NCI-H345 treated with DMSO at 0.1 percent for 48 hours (cell line): ENCODE measurements around the gene GTF2IRD1.
"Not testable (repeated sequence)": the region's sequence is repeated elsewhere in the genome, so short reads cannot be mapped to it uniquely, and the experiment has no call there.

Experiments used
- DNase-seq: peaks from one replicate; lab custom pipeline; 2025; ENCODE audit not compliant: unreplicated experiment; lab: John Stamatoyannopoulos, UW

Gene GTF2IRD1

GRCh38 chr7:74545921-74546320, 92.2 kb downstream of the GTF2IRD1 start:
- no peak for DNase-seq

DNA sequence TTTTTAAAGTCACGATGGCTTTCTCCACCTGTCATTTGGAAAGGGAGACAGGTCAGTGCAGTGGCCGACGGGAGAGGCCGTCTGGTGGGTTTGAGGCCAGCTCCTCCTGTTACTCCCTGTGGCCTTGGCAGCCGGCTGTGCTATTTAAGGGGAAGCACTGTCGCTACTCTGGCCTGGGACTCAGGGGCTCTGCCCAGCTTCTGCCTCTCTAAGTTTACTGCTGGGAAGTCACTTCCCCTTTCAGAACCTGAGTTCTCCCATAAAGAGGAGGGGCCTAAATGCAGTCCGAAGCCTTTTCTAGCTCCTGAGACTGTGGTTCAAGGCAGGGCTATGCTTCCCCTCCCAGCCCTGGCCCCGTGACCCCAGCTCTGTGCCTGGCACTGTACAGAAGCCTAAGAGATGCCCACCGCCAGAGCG, 99.9 kb downstream of the GTF2IRD1 start:
- not testable (repeated sequence) for DNase-seq

GRCh38 chr7:74554178-74554577, 100.5 kb downstream of the GTF2IRD1 start:
- DNase-seq = no peak

DNA sequence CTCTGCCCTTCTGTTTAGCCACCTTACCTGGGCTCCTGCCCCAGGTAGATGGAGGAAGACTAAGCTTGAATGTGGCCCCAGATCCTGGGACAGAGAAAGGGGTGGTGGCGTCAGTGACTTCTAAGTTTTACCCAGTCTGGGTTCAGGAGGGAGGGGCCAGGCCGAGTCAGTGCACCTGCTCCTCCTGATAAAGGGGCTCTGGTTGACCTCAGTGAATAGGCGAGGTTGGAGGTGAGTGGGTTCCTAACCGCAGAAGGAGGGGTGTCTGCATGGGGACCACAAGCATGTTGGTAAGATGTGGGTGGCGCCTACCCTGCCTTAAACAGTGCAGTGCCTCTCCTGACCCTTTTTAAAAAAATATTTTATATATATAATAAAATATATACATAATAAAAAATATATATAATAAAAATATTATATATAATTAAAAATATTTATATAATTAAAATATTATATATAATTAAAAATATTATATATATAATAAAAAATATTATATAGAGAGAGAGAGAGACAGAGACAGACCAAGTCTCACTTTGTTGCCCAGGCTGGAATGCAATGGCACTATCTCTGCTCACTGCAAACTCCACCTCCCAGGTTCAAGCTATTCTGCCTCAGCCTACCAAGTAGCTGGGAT, 106.5 kb downstream of the GTF2IRD1 start:
- no peak for DNase-seq

- no peak for DNase-seq
These were observed 108.3 kb downstream of the GTF2IRD1 start for GRCh38 chr7:74561898-74562613.

DNA sequence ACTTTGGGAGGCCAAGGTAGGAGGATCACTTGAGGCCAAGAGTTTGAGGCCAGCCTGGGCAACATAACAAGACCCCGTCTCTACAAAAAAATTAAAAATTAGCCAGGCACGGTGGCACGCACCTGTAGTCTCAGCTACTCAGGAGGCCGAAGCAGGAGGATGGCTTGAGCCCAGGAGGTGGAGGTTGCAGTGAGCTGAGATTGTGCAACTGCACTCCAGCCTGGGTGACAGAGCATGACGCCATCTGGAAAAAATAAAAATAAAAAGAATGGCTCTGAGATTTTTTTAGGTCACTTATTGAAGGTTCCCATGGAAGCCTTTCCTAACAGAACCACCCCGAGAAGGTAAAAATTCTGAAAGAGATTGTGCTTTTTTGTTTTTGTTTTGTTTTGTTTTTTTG, 109.9 kb downstream of the GTF2IRD1 start:
- not testable (repeated sequence) for DNase-seq

DNA sequence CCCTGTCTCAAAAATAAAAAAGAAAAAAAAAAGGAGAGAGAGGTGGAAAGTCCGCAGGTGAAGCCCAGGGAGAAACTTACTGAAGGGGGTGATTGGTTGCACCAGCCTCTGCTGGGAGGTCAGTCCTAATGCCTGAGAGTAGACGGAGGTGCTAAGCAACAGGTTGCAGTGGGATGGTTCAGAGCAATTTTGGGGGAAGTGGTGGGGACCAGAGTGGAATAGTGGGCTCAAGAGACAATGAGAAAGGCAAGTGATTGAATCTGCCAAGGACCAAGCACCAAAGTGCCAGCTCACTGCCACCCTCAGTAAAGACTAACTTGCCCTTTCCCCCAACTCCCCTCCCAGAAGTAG, 113.6 kb downstream of the GTF2IRD1 start:
- DNase-seq = no peak

- no peak for DNase-seq
These were observed 115.0 kb downstream of the GTF2IRD1 start for GRCh38 chr7:74568658-74569057.

- no peak for DNase-seq
These were observed 115.9 kb downstream of the GTF2IRD1 start for GRCh38 chr7:74569501-74570075.

- no peak for DNase-seq
These were observed 116.9 kb downstream of the GTF2IRD1 start for GRCh38 chr7:74570533-74571156.

- no peak for DNase-seq
These were observed 118.7 kb downstream of the GTF2IRD1 start for GRCh38 chr7:74572301-74572979.

- no peak for DNase-seq
These were observed 119.8 kb downstream of the GTF2IRD1 start for GRCh38 chr7:74573512-74573911.

DNA sequence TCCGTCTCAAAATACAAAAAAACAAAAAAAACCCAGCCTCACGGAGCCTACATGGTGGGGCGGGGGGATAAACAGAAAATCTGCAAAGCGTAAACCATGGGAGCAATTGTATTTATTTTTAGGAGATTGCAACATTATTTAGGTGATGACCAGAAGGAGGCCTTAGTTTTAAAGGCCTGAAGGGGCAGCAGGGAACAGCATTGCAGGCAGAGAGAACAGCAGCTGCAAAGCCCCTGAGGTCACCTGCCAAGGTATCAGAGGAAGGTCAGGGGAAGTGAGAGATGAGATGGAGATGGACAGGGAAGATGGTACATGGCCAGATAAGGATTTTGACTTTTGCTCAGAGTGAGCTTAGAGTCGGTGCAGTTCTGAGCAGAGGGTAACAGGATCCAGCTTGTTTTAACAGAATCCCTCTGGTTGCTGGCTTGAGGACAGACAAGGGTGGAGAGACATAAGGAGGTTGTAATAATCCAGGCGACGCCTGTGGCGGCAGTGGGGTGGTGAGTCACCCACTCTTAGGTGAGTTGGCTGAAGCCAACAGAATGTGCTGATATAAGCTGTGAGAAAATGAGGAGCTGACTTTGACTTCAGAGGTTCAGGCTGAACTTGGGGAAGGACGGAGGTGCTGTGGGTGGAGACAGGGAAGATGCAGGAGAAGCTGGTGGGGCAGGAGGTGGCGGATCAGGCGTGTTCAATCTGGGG, 121.5 kb downstream of the GTF2IRD1 start:
- DNase-seq = no peak

GRCh38 chr7:74575811-74576210, 122.1 kb downstream of the GTF2IRD1 start:
- DNase-seq = no peak

GRCh38 chr7:74579800-74580685, 126.3 kb downstream of the GTF2IRD1 start:
- no peak for DNase-seq

DNA sequence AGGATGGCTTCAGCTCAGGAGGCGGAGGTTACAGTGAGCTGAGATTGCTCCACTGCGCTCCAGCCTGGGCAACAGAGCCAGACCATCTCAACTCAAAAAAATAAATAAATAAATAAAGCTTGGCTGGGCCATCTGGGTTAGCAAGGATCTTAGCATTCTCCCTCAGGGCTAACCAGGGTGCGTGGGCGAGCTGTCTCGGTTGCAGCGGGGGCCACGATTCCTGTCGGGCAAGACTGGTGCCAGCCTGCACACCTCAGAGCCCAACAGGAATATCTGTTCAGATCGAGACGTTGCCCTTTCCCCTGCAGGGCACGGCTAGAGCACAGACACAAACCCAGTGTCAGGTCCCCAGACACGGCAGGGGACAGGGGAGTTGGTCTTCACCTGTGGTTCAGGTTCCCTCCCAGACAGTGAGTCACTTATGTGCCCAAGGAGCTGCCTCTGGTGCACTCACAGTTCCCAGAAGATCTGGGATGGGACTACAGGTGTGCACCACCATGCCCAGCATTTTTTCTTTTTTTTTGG, 128.3 kb downstream of the GTF2IRD1 start:
- DNase-seq = no peak

GRCh38 chr7:74582447-74583039, 128.8 kb downstream of the GTF2IRD1 start:
- no peak for DNase-seq

DNA sequence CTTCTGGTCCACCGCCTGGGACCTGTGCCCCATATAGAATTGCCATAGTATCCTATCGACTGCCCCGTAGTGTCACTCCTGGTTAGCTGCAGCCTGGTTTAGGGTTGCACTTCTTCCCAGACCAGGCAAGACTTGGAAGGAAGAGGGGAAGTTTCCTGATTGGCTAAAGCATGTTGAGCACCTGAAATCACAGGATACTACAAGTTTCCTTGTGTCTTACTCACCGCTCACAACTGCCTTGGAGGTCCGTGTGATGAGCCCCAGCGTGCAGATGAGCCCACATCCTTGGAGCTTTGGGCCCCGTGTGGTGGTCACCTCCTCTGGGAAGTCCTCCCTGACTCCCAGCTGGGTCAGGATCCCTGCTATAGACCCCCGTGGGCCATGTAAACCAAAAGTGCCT, 129.9 kb downstream of the GTF2IRD1 start:
- no peak for DNase-seq
